Body of pancreas (tissue), 4 donors: ENCODE measurements around the gene PUS3.

ENCODE experiments used
- POLR2A ChIP-seq, 3 donors: fragments of 450-650 bp; IDR thresholded peaks; one replicate each; pipeline ENCODE4 v1.6.1; 2016; ENCODE audit warnings: antibody characterized with exemption in 3 of 3, mild to moderate bottlenecking in 2 of 3
- TF ChIP-seq, protein P1 (sequence below), 7 experiments: fragments of 450-650 bp in 4 of 7; fragments of 200-600 bp in 3 of 7; sonication (generic) in 3 of 7; IDR thresholded peaks; one replicate each; pipeline ENCODE4 v1.5.1; 2016 to 2019; ENCODE audit warnings: antibody characterized with exemption in 7 of 7

DNA sequence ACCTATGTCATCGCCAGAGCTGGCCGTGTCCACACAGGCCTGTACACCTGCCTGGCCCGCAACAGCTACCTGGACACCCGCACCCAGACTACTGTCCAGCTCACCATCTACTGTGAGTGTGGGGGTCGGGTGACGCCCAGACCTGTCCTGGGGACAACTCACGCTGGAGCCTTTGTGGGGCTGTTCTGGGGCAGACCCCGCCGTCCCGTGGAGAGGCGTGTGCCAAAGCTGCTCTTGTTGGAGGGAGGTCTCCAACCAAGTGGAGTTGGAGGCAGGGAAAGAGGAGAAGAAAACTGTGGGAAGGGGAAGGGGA is 47.1 kb upstream of the PUS3 start:
- no peak for TF ChIP-seq POLR2A (IDR thresholded peaks at IDR 0.05)
- TF ChIP-seq, protein P1, sequence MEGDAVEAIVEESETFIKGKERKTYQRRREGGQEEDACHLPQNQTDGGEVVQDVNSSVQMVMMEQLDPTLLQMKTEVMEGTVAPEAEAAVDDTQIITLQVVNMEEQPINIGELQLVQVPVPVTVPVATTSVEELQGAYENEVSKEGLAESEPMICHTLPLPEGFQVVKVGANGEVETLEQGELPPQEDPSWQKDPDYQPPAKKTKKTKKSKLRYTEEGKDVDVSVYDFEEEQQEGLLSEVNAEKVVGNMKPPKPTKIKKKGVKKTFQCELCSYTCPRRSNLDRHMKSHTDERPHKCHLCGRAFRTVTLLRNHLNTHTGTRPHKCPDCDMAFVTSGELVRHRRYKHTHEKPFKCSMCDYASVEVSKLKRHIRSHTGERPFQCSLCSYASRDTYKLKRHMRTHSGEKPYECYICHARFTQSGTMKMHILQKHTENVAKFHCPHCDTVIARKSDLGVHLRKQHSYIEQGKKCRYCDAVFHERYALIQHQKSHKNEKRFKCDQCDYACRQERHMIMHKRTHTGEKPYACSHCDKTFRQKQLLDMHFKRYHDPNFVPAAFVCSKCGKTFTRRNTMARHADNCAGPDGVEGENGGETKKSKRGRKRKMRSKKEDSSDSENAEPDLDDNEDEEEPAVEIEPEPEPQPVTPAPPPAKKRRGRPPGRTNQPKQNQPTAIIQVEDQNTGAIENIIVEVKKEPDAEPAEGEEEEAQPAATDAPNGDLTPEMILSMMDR (IDR thresholded peaks at IDR 0.05): no peak
